Keratinocyte (primary cell): ENCODE results near the gene HECTD4. TPM values are rescaled to one million over a fixed set of nuclear protein-coding genes. Genes with fewer than 3 reads are reported as not detected.

Experiments used
- DNase-seq: peaks from one replicate; pipeline ENCODE4 v3.0.0-alpha.2; 2011; ENCODE audit warnings: low read depth, missing footprints, low spot score
- FAIRE-seq: peaks from 2 replicates; lab custom pipeline; 2011; peaks lifted over from hg19 to GRCh38; lab: Jason Lieb, UNC
- H2AFZ ChIP-seq: 2 replicates; pipeline ENCODE4 v1.6.0; 2012; ENCODE audit warnings: low read length, control low read depth, inconsistent platforms; ENCODE audit not compliant: control insufficient read depth
- H3K27ac ChIP-seq: 2 replicates; pipeline ENCODE4 v1.5.1; 2011; ENCODE audit warnings: low read length; ENCODE audit not compliant: control insufficient read depth, insufficient read depth
- H3K27me3 ChIP-seq: 3 replicates; pipeline ENCODE4 v1.6.0; 2011; ENCODE audit warnings: low read length; ENCODE audit not compliant: control insufficient read depth, insufficient read depth; ENCODE audit errors: extremely low read depth
- H3K36me3 ChIP-seq, 2 experiments: 2 replicates in 1 of 2; 3 replicates in 1 of 2; pipeline ENCODE4 v1.5.1; 2011; ENCODE audit warnings: low read length in 2 of 2, mild to moderate bottlenecking in 1 of 2; ENCODE audit not compliant: control insufficient read depth in 2 of 2, insufficient read depth in 2 of 2; ENCODE audit errors: extremely low read depth in 1 of 2
- H3K4me1 ChIP-seq: 3 replicates; pipeline ENCODE4 v1.5.1; 2011; ENCODE audit warnings: low read length; ENCODE audit not compliant: control insufficient read depth, insufficient read depth; ENCODE audit errors: extremely low read depth
- H3K4me2 ChIP-seq: 3 replicates; pipeline ENCODE4 v1.6.0; 2011; ENCODE audit warnings: low read depth, low read length; ENCODE audit not compliant: control insufficient read depth, insufficient read depth; ENCODE audit errors: extremely low read depth
- H3K4me3 ChIP-seq, 3 experiments: fragments of 200-600 bp in 1 of 3; sonication (generic) in 1 of 3; 2 replicates in 2 of 3; 3 replicates in 1 of 3; pipeline ENCODE4 v1.5.1; 2011 to 2016; ENCODE audit warnings: low read length in 3 of 3, mild to moderate bottlenecking in 3 of 3, control low read depth in 2 of 3, inconsistent platforms in 1 of 3, low read depth in 1 of 3, mixed read lengths in 1 of 3, mixed run types in 1 of 3, moderate library complexity in 1 of 3; ENCODE audit not compliant: control insufficient read depth in 2 of 3, insufficient read depth in 2 of 3; ENCODE audit errors: extremely low read depth in 1 of 3
- H3K79me2 ChIP-seq: 2 replicates; pipeline ENCODE4 v1.6.0; 2012; ENCODE audit warnings: low read length; ENCODE audit not compliant: control insufficient read depth, insufficient read depth
- H3K9ac ChIP-seq: 3 replicates; pipeline ENCODE4 v1.6.0; 2011; ENCODE audit warnings: low read length; ENCODE audit not compliant: control insufficient read depth, insufficient read depth; ENCODE audit errors: extremely low read depth
- H3K9me1 ChIP-seq: 3 replicates; pipeline ENCODE4 v1.6.0; 2011; ENCODE audit warnings: low read length; ENCODE audit not compliant: control insufficient read depth, insufficient read depth; ENCODE audit errors: extremely low read depth
- H3K9me3 ChIP-seq: 2 replicates; pipeline ENCODE4 v1.5.1; 2012; ENCODE audit warnings: low read depth, low read length; ENCODE audit not compliant: control insufficient read depth
- H4K20me1 ChIP-seq: 3 replicates; pipeline ENCODE4 v1.6.0; 2011; ENCODE audit warnings: low read length; ENCODE audit not compliant: control insufficient read depth, insufficient read depth; ENCODE audit errors: extremely low read depth
- CTCF ChIP-seq, 3 experiments: IDR thresholded peaks in 1 of 3; conservative IDR thresholded peaks in 1 of 3; optimal IDR thresholded peaks in 1 of 3; 2 replicates in 2 of 3; 3 replicates in 1 of 3; pipeline versions ENCODE3 to v1.5.1; 2011; ENCODE audit warnings: low read length in 3 of 3, mild to moderate bottlenecking in 3 of 3, moderate library complexity in 2 of 3, control low read depth in 1 of 3, inconsistent platforms in 1 of 3; ENCODE audit not compliant: insufficient read depth in 2 of 3; ENCODE audit errors: extremely low read depth in 1 of 3
- EZH2 ChIP-seq: IDR thresholded peaks from one replicate; pipeline ENCODE4 v1.6.1; 2012; ENCODE audit warnings: inconsistent platforms, mild to moderate bottlenecking, low read length, moderate library complexity
- dilution Hi-C: fragments of 300-500 bp; cut with MboI; formaldehyde crosslinking; loops from one replicate; pipeline ENCODE4 v1.7.0; 2020; ENCODE audit warnings: low sequenced_read_pairs; ENCODE audit not compliant: extremely low pct_ligation_motif_present
- polyA plus RNA-seq, 5 experiments: library from polyadenylated mRNA; depleted of rRNA in 3 of 5; stranded (reverse) in 3 of 5; stranded (forward) in 1 of 5; unstranded in 1 of 5; fragments of >200 nt; gene quantifications; 1 replicate in 1 of 5; 2 replicates in 3 of 5; 3 replicates in 1 of 5; pipeline versions ENCODE4 v1.2.1 to v1.2.3, GENCODE V29; 2011 to 2012; ENCODE audit warnings: missing spikeins in 2 of 5, low read depth in 1 of 5, low replicate concordance in 1 of 5

Gene HECTD4
- polyA plus RNA-seq, 1 donor (not counting 4 experiments of a cell fraction or from before 2014, with no cell fraction given), result 7.5 TPM

GRCh38 chr12:112239881-112240280 is 142.3 kb downstream of the HECTD4 start:
- Histone ChIP-seq H3K36me3 (peaks cover 5 to 14% of the 10 kb centered on the region in 2 experiments), H4K20me1 (no peaks in the 10 kb centered on the region), H3K4me3 (no peak overlapping the region), H3K4me1 (no peaks in the 10 kb centered on the region), H3K9me1 (no peaks in the 10 kb centered on the region), H3K79me2 (no peaks in the 10 kb centered on the region), H3K27ac (no peak overlapping the region), H3K4me2 (no peak overlapping the region), H3K9me3 (no peaks in the 10 kb centered on the region), H3K9ac (no peak overlapping the region), H2AFZ (no peak overlapping the region), H3K27me3 (no peaks in the 10 kb centered on the region)
- dilution Hi-C loops, result no loop called here
- TF ChIP-seq EZH2, result no peak
- no peak for TF ChIP-seq CTCF (optimal IDR thresholded peaks at IDR 0.05 in 1 of 3, IDR thresholded peaks at IDR 0.05 in 1 of 3, conservative IDR thresholded peaks at IDR 0.05 in 1 of 3; ENCODE audit: extremely low read depth in 1 of 3, insufficient read depth in 2 of 3, low read length in 3 of 3)
- FAIRE-seq (no peak), DNase-seq (no peak)

GRCh38 chr12:112239020-112239419 is 143.2 kb downstream of the HECTD4 start:
- dilution Hi-C loops, result no loop called here
- Histone ChIP-seq H3K27me3 (no peaks in the 10 kb centered on the region), H3K9me3 (no peaks in the 10 kb centered on the region), H3K27ac (no peak overlapping the region), H3K79me2 (no peaks in the 10 kb centered on the region), H3K36me3 (peaks cover 12 to 16% of the 10 kb centered on the region in 2 experiments), H2AFZ (no peak overlapping the region), H3K4me3 (no peak overlapping the region), H3K9ac (no peak overlapping the region), H3K4me2 (no peak overlapping the region), H3K4me1 (no peaks in the 10 kb centered on the region), H3K9me1 (no peaks in the 10 kb centered on the region), H4K20me1 (no peaks in the 10 kb centered on the region)
- no peak for DNase-seq
- TF ChIP-seq CTCF (optimal IDR thresholded peaks at IDR 0.05 in 1 of 3, IDR thresholded peaks at IDR 0.05 in 1 of 3, conservative IDR thresholded peaks at IDR 0.05 in 1 of 3; ENCODE audit: extremely low read depth in 1 of 3, insufficient read depth in 2 of 3, low read length in 3 of 3), result no peak
- no peak for FAIRE-seq
